ENCODE measurements around the gene NELFB. TPM values are rescaled to one million over a fixed set of nuclear protein-coding genes. Genes with fewer than 3 reads are reported as not detected.

NELFB gene
- total and polyA plus RNA-seq, 9 of the 15 experiments (the other 6 are each of a cell fraction or from before 2014, with no cell fraction given) = 0.24 to 84.0 (median 29.7) TPM

- intact Hi-C loops (cut with micrococcal nuclease) = no loop called here
- H4K20me1 ChIP-seq (replicated peaks; ENCODE audit: control insufficient read depth, insufficient read depth, low read length) = peaks cover 10% of the 10 kb centered on the region
- H2AFZ ChIP-seq (ENCODE audit: low read depth, low read length) = no peak overlapping the region
- DNase-seq (ENCODE audit: extremely low read depth in 1 of 4, low spot score in 3 of 4) (peak in 1 of 4 experiments; percentile 26), FAIRE-seq (no peak), ATAC-seq (no peak)
- ChIA-PET POLR2A (interaction anchor here (0.6 to 1.2 kb wide), 10 partner anchors 9 to 253 kb away, joined by 3 to 4 read pairs (median 3); partner anchors contain the start of genes MRPL41 and TUBB4B), CTCF (ENCODE audit: low intra/inter-chr PET ratio) (no interaction called here)
- H3K4me1 ChIP-seq (replicated peaks in 1 of 2; ENCODE audit: control insufficient read depth in 2 of 2, insufficient read depth in 2 of 2, low read length in 2 of 2) = peaks cover 31 to 79% of the 10 kb centered on the region in 2 experiments
- no peaks in the 10 kb centered on the region for H3K9me1 ChIP-seq (ENCODE audit: control insufficient read depth, insufficient read depth, low read length)
- 0 out of 2 replicates have a peak, but pooled peaks cover 1% of the 10 kb centered on the region for H3K9me3 ChIP-seq (replicated peaks; ENCODE audit: control insufficient read depth, insufficient read depth, low read depth, low read length)
- peaks cover 8% of the 10 kb centered on the region; the same call in 1 of the 3 replicates for H3K36me3 ChIP-seq (ENCODE audit: control insufficient read depth, insufficient read depth, low read length)
- no peak overlapping the region for H3K27ac ChIP-seq (ENCODE audit: extremely low read depth, low read depth, low read length)
- in situ Hi-C loops (cut with MboI) = no loop called here
- TF ChIP-seq BDP1 (IDR thresholded peaks at IDR 0.05; ENCODE audit: insufficient read depth, insufficient read length) = no peak
- TF ChIP-seq, protein P1, sequence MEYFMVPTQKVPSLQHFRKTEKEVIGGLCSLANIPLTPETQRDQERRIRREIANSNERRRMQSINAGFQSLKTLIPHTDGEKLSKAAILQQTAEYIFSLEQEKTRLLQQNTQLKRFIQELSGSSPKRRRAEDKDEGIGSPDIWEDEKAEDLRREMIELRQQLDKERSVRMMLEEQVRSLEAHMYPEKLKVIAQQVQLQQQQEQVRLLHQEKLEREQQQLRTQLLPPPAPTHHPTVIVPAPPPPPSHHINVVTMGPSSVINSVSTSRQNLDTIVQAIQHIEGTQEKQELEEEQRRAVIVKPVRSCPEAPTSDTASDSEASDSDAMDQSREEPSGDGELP (CRISPR knock-in tag; IDR thresholded peaks at IDR 0.05; ENCODE audit: borderline replicate concordance) = peak; percentile 18; the same call in 1 of the 2 replicates
- TF ChIP-seq ZBTB1 (CRISPR knock-in tag; IDR thresholded peaks at IDR 0.05; ENCODE audit: borderline replicate concordance, low read depth) = 0 out of 2 replicates have a peak, but pooled peaks have one; percentile 27
- H3K79me2 ChIP-seq (ENCODE audit: control insufficient read depth, insufficient read depth, low read length) = peaks cover 28% of the 10 kb centered on the region
- H3K4me2 ChIP-seq (ENCODE audit: insufficient read depth, low read length) = no peak overlapping the region; the same call in 1 of the 2 replicates
- WGBS (ENCODE audit: insufficient coverage, low coverage, missing lambda C conversion rate) = 44% methylated on average over 10 of the region's 10 CpGs
- peak overlapping the region in 1 of 2 experiments; percentile 82; a peak in 2 of 4 replicates for H3K9ac ChIP-seq (ENCODE audit: insufficient read depth in 1 of 2, low read depth in 2 of 2, low read length in 2 of 2)
- BruUV-seq (replicated peaks) = no TSS peak
- H3K4me3 ChIP-seq = no peak overlapping the region
- H3K27me3 ChIP-seq (ENCODE audit: control insufficient read depth in 2 of 2, insufficient read depth in 2 of 2, low read length in 2 of 2) = no peaks in the 10 kb centered on the region
Measured at GRCh38 chr9:137299203-137299565, 44.1 kb downstream of the NELFB start.
